GM19452 (cell line): Measurements from ENCODE around the gene EPHB1.

Experiments used
- ATAC-seq: cut with Tn5 transposase; IDR thresholded peaks from one replicate; pipeline ENCODE4 v1.9.1; 2021; ENCODE audit not compliant: unreplicated experiment

Gene EPHB1

GRCh38 chr3:134794950-134795745 lies at the start of gene EPHB1:
TSS of gene EPHB1 (plus strand) at chr3:134795260.
- peak; percentile 77 for ATAC-seq

- ATAC-seq = no peak
These were observed 46.4 kb upstream of the EPHB1 start for GRCh38 chr3:134748698-134749097.

GRCh38 chr3:134749174-134749573 lies 45.9 kb upstream of the EPHB1 start:
- ATAC-seq = no peak

GRCh38 chr3:134749802-134750553 lies 45.1 kb upstream of the EPHB1 start:
- ATAC-seq = no peak

- ATAC-seq = no peak
These were observed 43.2 kb upstream of the EPHB1 start for GRCh38 chr3:134751831-134752230.

GRCh38 chr3:134752761-134753461 lies 42.1 kb upstream of the EPHB1 start:
- ATAC-seq = no peak

GRCh38 chr3:134753999-134754742 lies 40.9 kb upstream of the EPHB1 start:
- no peak for ATAC-seq

GRCh38 chr3:134754768-134755559 lies 40.1 kb upstream of the EPHB1 start:
- peak; percentile 49 for ATAC-seq

- ATAC-seq = no peak
These were observed 39.2 kb upstream of the EPHB1 start for GRCh38 chr3:134755821-134756220.

- no peak for ATAC-seq
These were observed 37.5 kb upstream of the EPHB1 start for GRCh38 chr3:134757549-134758069.

- no peak for ATAC-seq
These were observed 33.8 kb upstream of the EPHB1 start for GRCh38 chr3:134761213-134761612.

- ATAC-seq = no peak
These were observed 33.0 kb upstream of the EPHB1 start for GRCh38 chr3:134762016-134762415.

- no peak for ATAC-seq
These were observed 29.6 kb upstream of the EPHB1 start for GRCh38 chr3:134765468-134765867.

GRCh38 chr3:134766290-134766689 lies 28.8 kb upstream of the EPHB1 start:
- no peak for ATAC-seq

- no peak for ATAC-seq
These were observed 26.9 kb upstream of the EPHB1 start for GRCh38 chr3:134768116-134768515.

- ATAC-seq = no peak
These were observed 26.2 kb upstream of the EPHB1 start for GRCh38 chr3:134768837-134769236.

- ATAC-seq = no peak
These were observed 25.7 kb upstream of the EPHB1 start for GRCh38 chr3:134769287-134769868.

GRCh38 chr3:134772011-134772410 lies 23.0 kb upstream of the EPHB1 start:
- no peak for ATAC-seq

- ATAC-seq = no peak
These were observed 22.5 kb upstream of the EPHB1 start for GRCh38 chr3:134772591-134772990.

GRCh38 chr3:134775831-134776230 lies 19.2 kb upstream of the EPHB1 start:
- no peak for ATAC-seq
